Measurements from ENCODE around the gene DELE1. TPM values are rescaled to one million over a fixed set of nuclear protein-coding genes. Genes with fewer than 3 reads are reported as not detected.
"Not testable (repeated sequence)": the region's sequence is repeated elsewhere in the genome, so short reads cannot be mapped to it uniquely, and the experiment has no call there.

Gene DELE1
- total RNA-seq, 1 donor from 2014 or later = 75.0 TPM

DNA sequence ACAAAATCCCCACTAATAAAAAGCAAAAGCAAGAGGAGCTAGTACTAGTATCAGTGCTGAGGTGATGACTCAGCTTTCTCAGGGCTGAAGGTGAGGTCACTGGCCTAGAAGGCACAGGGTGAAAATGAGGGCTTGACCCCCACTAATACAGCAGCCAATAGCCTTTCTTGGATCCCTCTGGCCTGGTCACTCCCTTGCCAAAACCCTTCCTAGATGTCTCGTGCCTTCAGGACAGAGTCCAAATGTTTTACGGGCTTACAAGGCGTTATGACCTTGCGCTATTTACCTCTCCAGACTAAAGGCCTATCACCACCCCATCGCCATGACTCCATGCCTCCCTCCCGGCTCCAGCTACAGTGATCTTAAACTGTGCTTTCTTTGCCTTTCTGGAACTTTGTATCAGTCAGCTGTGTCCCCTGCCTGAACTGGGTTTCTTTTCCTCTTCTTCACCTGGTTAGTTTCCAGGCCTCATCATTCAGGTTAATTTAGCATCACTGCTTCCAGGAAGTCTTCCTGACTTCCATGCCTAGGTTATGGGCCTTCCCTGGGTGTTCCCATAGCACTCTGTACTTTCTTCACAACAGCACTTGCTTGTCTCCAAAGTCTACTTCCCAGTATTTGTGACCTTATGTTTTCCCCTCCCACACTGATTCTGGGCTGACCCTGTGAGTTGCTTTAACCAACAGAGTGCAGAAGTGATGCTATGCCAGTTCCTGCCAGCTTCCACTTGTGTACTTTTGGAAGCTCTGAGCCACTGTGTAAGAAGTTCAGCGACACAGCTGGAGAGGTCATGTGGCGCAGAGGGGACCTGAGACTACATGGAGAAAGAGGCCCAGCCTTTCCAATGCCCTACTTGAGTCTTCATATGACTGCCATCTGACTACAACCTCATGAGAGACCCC, 4.2 kb upstream of the DELE1 start:
- Histone ChIP-seq H3K4me1 (peaks cover 11% of the 10 kb centered on the region), H3K27me3 (ENCODE audit: low read depth) (no peaks in the 10 kb centered on the region), H3K4me3 (no peak overlapping the region), H3K36me3 (no peaks in the 10 kb centered on the region), H3K9me3 (no peaks in the 10 kb centered on the region), H3K27ac (no peak overlapping the region)
- DNase-seq (no peak), ATAC-seq (no peak)
- intact Hi-C loops (cut with DNase I) = no loop called here
- TF ChIP-seq, protein P1, sequence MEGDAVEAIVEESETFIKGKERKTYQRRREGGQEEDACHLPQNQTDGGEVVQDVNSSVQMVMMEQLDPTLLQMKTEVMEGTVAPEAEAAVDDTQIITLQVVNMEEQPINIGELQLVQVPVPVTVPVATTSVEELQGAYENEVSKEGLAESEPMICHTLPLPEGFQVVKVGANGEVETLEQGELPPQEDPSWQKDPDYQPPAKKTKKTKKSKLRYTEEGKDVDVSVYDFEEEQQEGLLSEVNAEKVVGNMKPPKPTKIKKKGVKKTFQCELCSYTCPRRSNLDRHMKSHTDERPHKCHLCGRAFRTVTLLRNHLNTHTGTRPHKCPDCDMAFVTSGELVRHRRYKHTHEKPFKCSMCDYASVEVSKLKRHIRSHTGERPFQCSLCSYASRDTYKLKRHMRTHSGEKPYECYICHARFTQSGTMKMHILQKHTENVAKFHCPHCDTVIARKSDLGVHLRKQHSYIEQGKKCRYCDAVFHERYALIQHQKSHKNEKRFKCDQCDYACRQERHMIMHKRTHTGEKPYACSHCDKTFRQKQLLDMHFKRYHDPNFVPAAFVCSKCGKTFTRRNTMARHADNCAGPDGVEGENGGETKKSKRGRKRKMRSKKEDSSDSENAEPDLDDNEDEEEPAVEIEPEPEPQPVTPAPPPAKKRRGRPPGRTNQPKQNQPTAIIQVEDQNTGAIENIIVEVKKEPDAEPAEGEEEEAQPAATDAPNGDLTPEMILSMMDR (IDR thresholded peaks at IDR 0.05) = no peak

DNA sequence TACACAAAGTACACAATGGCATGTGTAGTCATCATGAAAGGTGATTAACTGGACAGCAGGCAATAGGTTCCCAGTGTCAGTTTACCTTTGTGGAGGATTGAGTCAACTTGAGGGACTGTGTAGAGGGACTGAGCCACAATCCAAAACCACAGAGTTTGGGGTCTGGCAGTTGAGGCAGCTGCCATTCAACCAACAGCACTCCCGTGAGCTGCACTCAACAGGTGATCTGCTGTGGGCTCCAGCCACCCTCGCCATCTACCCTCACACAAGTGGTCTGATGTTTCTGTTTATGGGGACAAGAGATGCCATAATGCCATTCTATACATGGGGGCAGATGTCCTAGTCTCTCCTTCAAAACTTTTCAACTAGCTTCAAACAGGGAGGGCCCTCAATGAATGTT, 2.9 kb upstream of the DELE1 start:
- intact Hi-C loops (cut with DNase I) = no loop called here
- no peak overlapping the region for H3K4me3 ChIP-seq

DNA sequence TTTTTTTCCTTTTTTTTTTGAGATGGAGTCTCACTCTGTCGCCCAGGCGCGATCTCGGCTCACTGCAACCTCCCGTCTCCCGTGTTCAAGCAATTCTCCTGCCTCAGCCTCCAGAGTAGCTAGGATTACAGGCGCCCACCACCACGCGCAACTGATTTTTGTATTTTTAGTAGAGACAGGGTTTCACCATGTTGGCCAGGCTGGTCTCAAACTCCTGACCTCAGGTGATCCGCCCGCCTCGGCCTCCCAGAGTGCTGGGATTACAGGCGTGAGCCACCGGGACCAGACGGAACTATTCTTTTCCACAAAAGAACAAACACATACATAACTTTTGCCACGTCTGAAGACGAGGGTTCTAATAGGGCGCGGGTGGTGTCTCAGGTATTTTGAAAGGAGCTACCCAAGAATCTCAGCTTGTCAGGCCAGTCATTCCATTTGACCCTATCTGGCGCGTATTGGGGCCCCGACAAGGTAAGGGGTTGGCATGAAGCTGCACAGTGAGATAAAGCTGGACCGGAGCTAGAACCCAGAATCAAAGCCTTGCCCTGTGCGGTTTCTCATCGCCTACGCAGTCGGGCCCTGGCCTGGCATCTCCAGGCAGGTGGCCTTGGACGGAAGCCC, 734 bp upstream of the DELE1 start:
- Histone ChIP-seq H3K4me1 (peaks cover 31% of the 10 kb centered on the region), H3K36me3 (peaks cover 32% of the 10 kb centered on the region), H3K4me3 (peak overlapping the region; percentile 86), H3K27ac (peak overlapping the region; percentile 99)
- H3K9me3 ChIP-seq; H3K27me3 ChIP-seq (ENCODE audit: low read depth); intact Hi-C loops (cut with DNase I); DNase-seq: not testable (repeated sequence)
- ATAC-seq = peak in 1 of 2 donors; percentile 9

More for the DNA sequence above, 2.9 kb upstream of the DELE1 start:
- H3K27ac ChIP-seq = no peak overlapping the region
- no peak for ATAC-seq
- peaks cover 11% of the 10 kb centered on the region for H3K36me3 ChIP-seq
- DNase-seq = no peak
- no peaks in the 10 kb centered on the region for H3K9me3 ChIP-seq
- H3K4me1 ChIP-seq = peaks cover 23% of the 10 kb centered on the region
- no peaks in the 10 kb centered on the region for H3K27me3 ChIP-seq (ENCODE audit: low read depth)
- TF ChIP-seq, protein P1 (IDR thresholded peaks at IDR 0.05) = no peak

DNA sequence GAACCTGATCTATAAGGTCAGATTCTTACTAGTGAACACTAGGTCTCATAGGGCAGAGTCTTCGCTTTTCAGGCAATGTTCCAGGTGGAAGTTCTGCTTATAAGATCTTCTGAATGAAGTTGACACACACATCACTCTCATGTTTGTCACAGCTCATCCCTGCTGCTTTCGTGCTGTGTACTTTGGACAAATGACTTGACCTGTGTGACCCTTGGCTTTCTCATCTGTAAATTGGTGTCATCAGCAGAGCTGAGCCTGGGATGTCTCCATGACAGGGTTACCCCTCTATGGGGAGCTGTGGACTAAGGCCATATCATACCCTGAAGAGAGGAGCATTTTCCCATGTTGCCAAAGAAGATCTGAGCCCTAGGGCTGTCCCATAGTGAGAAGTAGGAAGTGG, 2.8 kb downstream of the DELE1 start:
- TF ChIP-seq, protein P1 (IDR thresholded peaks at IDR 0.05) = no peak
- Histone ChIP-seq H3K4me1 (peaks cover 41% of the 10 kb centered on the region), H3K9me3 (no peaks in the 10 kb centered on the region), H3K4me3 (no peak overlapping the region), H3K27ac (no peak overlapping the region), H3K27me3 (ENCODE audit: low read depth) (no peaks in the 10 kb centered on the region), H3K36me3 (peaks cover 67% of the 10 kb centered on the region)
- ATAC-seq (no peak), DNase-seq (no peak)
- intact Hi-C loops (cut with DNase I) = no loop called here

DNA sequence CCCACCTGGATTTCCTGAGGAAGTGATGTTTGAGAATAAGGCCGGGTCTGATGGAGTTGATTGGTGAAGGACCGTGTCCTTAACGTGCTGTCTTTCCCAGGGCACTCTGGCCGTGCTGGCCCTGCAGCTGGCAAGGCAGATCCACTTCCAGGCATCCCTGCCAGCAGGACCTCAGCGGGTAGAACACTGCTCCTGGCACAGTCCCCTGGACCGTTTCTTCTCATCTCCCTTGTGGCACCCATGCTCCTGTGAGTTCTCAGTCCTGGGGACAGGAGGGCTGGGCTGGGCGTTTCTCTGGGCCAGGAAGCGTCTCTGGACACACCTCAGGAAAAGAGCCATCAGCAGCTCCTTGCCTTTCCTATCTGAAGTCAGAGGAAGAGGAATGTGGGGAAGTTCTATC, 4.4 kb downstream of the DELE1 start:
- intact Hi-C loops (cut with DNase I) = no loop called here
- no peaks in the 10 kb centered on the region for H3K9me3 ChIP-seq
- H3K4me3 ChIP-seq = no peak overlapping the region
- peaks cover 83% of the 10 kb centered on the region for H3K36me3 ChIP-seq
- H3K4me1 ChIP-seq = peaks cover 36% of the 10 kb centered on the region
- peak overlapping the region; percentile 18 for H3K27ac ChIP-seq
- no peaks in the 10 kb centered on the region for H3K27me3 ChIP-seq (ENCODE audit: low read depth)
- no peak for DNase-seq
- ATAC-seq = no peak
- TF ChIP-seq, protein P1 (IDR thresholded peaks at IDR 0.05) = no peak
